ENCODE measurements around the gene IARS1.

Gene IARS1

GRCh38 chr9:92295240-92295790 lies 1.8 kb upstream of the IARS1 start:
- DNase-seq = no peak

GRCh38 chr9:92294297-92294676 lies 790 bp upstream of the IARS1 start:
- no peak for DNase-seq

GRCh38 chr9:92293075-92293354 lies 482 bp downstream of the IARS1 start:
- no peak for DNase-seq

GRCh38 chr9:92292338-92293074 lies 991 bp downstream of the IARS1 start:
- no peak for DNase-seq

GRCh38 chr9:92291577-92291976 lies 1.9 kb downstream of the IARS1 start:
- DNase-seq = no peak

GRCh38 chr9:92290785-92291429 lies 2.6 kb downstream of the IARS1 start:
- DNase-seq = no peak

- DNase-seq = no peak
These were observed 3.6 kb downstream of the IARS1 start for GRCh38 chr9:92289708-92290390.

- DNase-seq = no peak
These were observed 14.2 kb downstream of the IARS1 start for GRCh38 chr9:92279302-92279701.

GRCh38 chr9:92278110-92278509 lies 15.4 kb downstream of the IARS1 start:
- DNase-seq = no peak

- DNase-seq = no peak
These were observed 17.0 kb downstream of the IARS1 start for GRCh38 chr9:92276331-92277032.

- DNase-seq = no peak
These were observed 18.0 kb downstream of the IARS1 start for GRCh38 chr9:92275541-92275940.

- no peak for DNase-seq
These were observed 23.0 kb downstream of the IARS1 start for GRCh38 chr9:92270511-92270910.

GRCh38 chr9:92266486-92266885 lies 27.0 kb downstream of the IARS1 start:
- no peak for DNase-seq

GRCh38 chr9:92265154-92265553 lies 28.3 kb downstream of the IARS1 start:
- DNase-seq = no peak

GRCh38 chr9:92263131-92263530 lies 30.4 kb downstream of the IARS1 start:
- DNase-seq = no peak

GRCh38 chr9:92257327-92257726 lies 36.2 kb downstream of the IARS1 start:
- DNase-seq = no peak

- no peak for DNase-seq
These were observed 38.8 kb downstream of the IARS1 start for GRCh38 chr9:92254381-92255337.

- DNase-seq = no peak
These were observed 39.8 kb downstream of the IARS1 start for GRCh38 chr9:92253656-92254055.

- no peak for DNase-seq
These were observed 45.5 kb downstream of the IARS1 start for GRCh38 chr9:92247981-92248380.

GRCh38 chr9:92247296-92247695 lies 46.2 kb downstream of the IARS1 start:
- no peak for DNase-seq

- DNase-seq = no peak
These were observed 48.3 kb downstream of the IARS1 start for GRCh38 chr9:92245005-92245797.

All from stimulated activated CD4-positive, alpha-beta T cell treated with anti-CD3 and anti-CD28 coated beads, Interleukin-4, amount 100 ng/mL, for 1 hour (primary cell).